ENCODE data around the gene YWHAG.

The YWHAG gene

DNA sequence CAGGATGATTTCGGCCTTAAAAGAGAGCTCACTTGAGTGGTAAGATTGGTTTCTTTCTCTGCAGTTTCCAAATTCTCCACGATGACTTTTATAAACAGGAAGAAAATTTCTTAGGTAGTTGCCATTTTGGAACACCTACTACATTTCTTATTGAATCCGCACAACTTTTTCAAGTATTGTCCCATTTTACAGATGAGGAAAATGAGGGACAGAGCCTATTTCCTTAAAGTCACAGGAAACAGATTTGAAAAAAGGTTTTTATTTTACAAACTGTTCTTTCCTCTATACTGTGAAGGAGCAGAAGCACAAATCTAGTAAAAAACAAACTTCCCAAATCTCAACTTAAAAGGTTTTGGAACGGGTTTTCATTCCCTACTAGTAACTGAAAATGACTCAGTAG, 2.7 kb downstream of the YWHAG start:
- no peak for TF ChIP-seq CTCF (IDR thresholded peaks at IDR 0.05; ENCODE audit: low read depth, low read length)
- no peak for DNase-seq (ENCODE audit: low read depth, low spot score)
- no peak overlapping the region for H3K4me3 ChIP-seq (ENCODE audit: low read depth, low read length)
- in situ Hi-C loops (cut with HindIII; ENCODE audit: low sequenced_read_pairs) = no loop called here

GRCh38 chr7:76354981-76355730, 3.6 kb downstream of the YWHAG start:
- in situ Hi-C loops (cut with HindIII; ENCODE audit: low sequenced_read_pairs) = no loop called here
- no peak for DNase-seq (ENCODE audit: low read depth, low spot score)

GRCh38 chr7:76354516-76354915, 4.3 kb downstream of the YWHAG start:
- DNase-seq (ENCODE audit: low read depth, low spot score) = no peak
- TF ChIP-seq CTCF (IDR thresholded peaks at IDR 0.05; ENCODE audit: low read depth, low read length) = no peak
- in situ Hi-C loops (cut with HindIII; ENCODE audit: low sequenced_read_pairs) = no loop called here
- no peak overlapping the region for H3K4me3 ChIP-seq (ENCODE audit: low read depth, low read length)

More at GRCh38 chr7:76354981-76355730, 3.6 kb downstream of the YWHAG start:
- no peak for TF ChIP-seq CTCF (IDR thresholded peaks at IDR 0.05; ENCODE audit: low read depth, low read length)
- no peak overlapping the region for H3K4me3 ChIP-seq (ENCODE audit: low read depth, low read length)

DNA sequence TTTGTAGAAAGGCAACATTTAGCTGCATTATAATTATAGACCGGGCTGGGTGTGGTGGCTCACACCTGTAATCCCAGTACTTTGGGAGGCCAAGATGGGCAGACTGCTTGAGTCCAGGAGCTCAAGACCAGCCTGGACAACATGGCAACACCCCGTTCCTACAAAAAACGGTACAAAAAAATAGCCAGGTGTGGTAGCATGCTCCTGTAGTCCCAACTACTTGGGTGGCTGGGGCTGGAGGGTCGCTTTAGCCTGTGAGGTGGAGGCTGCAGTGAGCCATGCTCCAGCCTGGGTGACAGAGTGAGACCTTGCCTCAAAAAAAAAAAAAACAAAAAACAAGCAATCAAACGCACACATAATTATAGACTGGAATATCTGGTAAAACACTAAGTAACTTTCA, 5.0 kb downstream of the YWHAG start:
- TF ChIP-seq CTCF (IDR thresholded peaks at IDR 0.05; ENCODE audit: low read depth, low read length) = no peak
- no peak overlapping the region for H3K4me3 ChIP-seq (ENCODE audit: low read depth, low read length)
- in situ Hi-C loops (cut with HindIII; ENCODE audit: low sequenced_read_pairs) = no loop called here
- no peak for DNase-seq (ENCODE audit: low read depth, low spot score)

GRCh38 chr7:76352193-76352592, 6.6 kb downstream of the YWHAG start:
- no peak overlapping the region for H3K4me3 ChIP-seq (ENCODE audit: low read depth, low read length)
- DNase-seq (ENCODE audit: low read depth, low spot score) = no peak
- in situ Hi-C loops (cut with HindIII; ENCODE audit: low sequenced_read_pairs) = no loop called here
- no peak for TF ChIP-seq CTCF (IDR thresholded peaks at IDR 0.05; ENCODE audit: low read depth, low read length)

DNA sequence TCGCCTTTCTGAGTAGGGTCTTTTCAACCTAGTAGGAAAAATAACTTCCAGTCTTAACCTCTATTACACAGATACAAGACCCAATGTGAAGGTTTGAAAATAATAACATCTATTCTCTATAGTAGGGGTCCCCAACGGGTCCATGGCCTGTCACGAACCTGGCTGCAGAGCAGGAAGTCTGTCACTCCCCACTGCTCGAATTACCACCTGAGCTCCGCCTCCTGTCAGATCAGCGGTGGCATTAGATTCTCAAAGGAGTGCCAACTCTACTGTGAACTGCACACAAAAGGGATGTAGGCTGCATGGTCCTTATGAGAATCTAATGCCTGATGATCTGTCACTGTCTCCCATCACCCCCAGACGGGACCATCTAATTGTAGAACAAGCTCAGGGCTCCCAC, 7.4 kb downstream of the YWHAG start:
- in situ Hi-C loops (cut with HindIII; ENCODE audit: low sequenced_read_pairs) = no loop called here
- no peak for TF ChIP-seq CTCF (IDR thresholded peaks at IDR 0.05; ENCODE audit: low read depth, low read length)
- H3K4me3 ChIP-seq (ENCODE audit: low read depth, low read length) = no peak overlapping the region
- no peak for DNase-seq (ENCODE audit: low read depth, low spot score)

Data from astrocyte of the spinal cord (primary cell).